HCT116 (cell line): ENCODE results near the gene PDE9A. TPM values are rescaled to one million over a fixed set of nuclear protein-coding genes. Genes with fewer than 3 reads are reported as not detected.

Source experiments
- ATAC-seq: fragments of 200-7000 bp; cut with Tn5 transposase; 2 replicates; pipeline ENCODE4 v1.9.1; 2020; ENCODE audit warnings: mild to moderate bottlenecking, moderate library complexity
- BruUV-seq: library from RNA; stranded (reverse); fragments of 400-500 nt; replicated peaks from 2 replicates; lab custom pipeline; 2021; lab: Mats Ljungman, UMichigan
- CTCF ChIA-PET: fragments of 300-600 bp; sonication (Branson Sonifier 250); formaldehyde crosslinking; loops from one replicate; lab custom pipeline; 2021; ENCODE audit warnings: antibody characterized with exemption; lab: Charles Lee
- POLR2A ChIA-PET: fragments of 300-600, 350-600 bp; sonication (Branson Sonifier 250); formaldehyde crosslinking; loops from one replicate; lab custom pipeline; 2021; ENCODE audit warnings: antibody characterized with exemption; lab: Charles Lee
- RAD21 ChIA-PET, 2 experiments: fragments of 300-600 bp; sonication (Branson Sonifier 250); formaldehyde crosslinking; loops; one replicate each; lab custom pipeline; 2023; ENCODE audit warnings: low total read pairs in 2 of 2; ENCODE audit not compliant: uncharacterized antibody in 2 of 2, unreplicated experiment in 2 of 2, low non-redundant PET in 1 of 2; lab: Charles Lee
- DNase-seq: peaks from one replicate; pipeline ENCODE4 v3.0.0-alpha.2; 2010; ENCODE audit warnings: low read depth, low spot score
- H2AFZ ChIP-seq: fragments of 200-600 bp; shearing (Covaris generic), sonication (generic); 2 replicates; pipeline ENCODE4 v1.6.1; 2017; ENCODE audit warnings: low read depth, mixed run types, mixed read lengths, antibody characterized with exemption, low read length; ENCODE audit not compliant: poor library complexity, severe bottlenecking
- H3K27ac ChIP-seq: 2 replicates; pipeline ENCODE4 v1.5.1; 2012; ENCODE audit warnings: low read depth, low read length
- H3K27me3 ChIP-seq: fragments of 200-600 bp; sonication (generic); 2 replicates; pipeline ENCODE4 v1.6.1; 2016; ENCODE audit warnings: mixed run types, low read length, mixed read lengths; ENCODE audit not compliant: insufficient read depth
- H3K36me3 ChIP-seq, 2 experiments: fragments of 200-500 bp in 1 of 2; fragments of 200-600 bp in 1 of 2; sonication (Bioruptor generic) in 1 of 2; sonication (generic) in 1 of 2; 2 replicates each; pipeline versions ENCODE4 v1.5.1 to v1.6.1; 2014 to 2016; ENCODE audit warnings: low read length in 2 of 2, inconsistent platforms in 1 of 2, mixed read lengths in 1 of 2, mixed run types in 1 of 2; ENCODE audit not compliant: insufficient read depth in 2 of 2, control insufficient read depth in 1 of 2
- H3K4me1 ChIP-seq, 2 experiments: fragments of 200-600 bp in 1 of 2; sonication (generic) in 1 of 2; 2 replicates each; pipeline versions ENCODE4 v1.5.1 to v1.6.1; 2012 to 2017; ENCODE audit warnings: low read length in 2 of 2, inconsistent platforms in 1 of 2, mild to moderate bottlenecking in 1 of 2, mixed read lengths in 1 of 2, mixed run types in 1 of 2, moderate library complexity in 1 of 2; ENCODE audit not compliant: insufficient read depth in 2 of 2, control insufficient read depth in 1 of 2
- H3K4me2 ChIP-seq: fragments of 200-600 bp; sonication (generic); 2 replicates; pipeline ENCODE4 v1.6.1; 2017; ENCODE audit warnings: mixed run types, low read length, mixed read lengths
- H3K4me3 ChIP-seq, 2 experiments: fragments of 200-600 bp in 1 of 2; sonication (generic) in 1 of 2; replicated peaks in 1 of 2; 2 replicates each; pipeline ENCODE4 v1.5.1; 2011 to 2016; ENCODE audit warnings: low read length in 2 of 2, control low read depth in 1 of 2, low read depth in 1 of 2, mild to moderate bottlenecking in 1 of 2, mixed read lengths in 1 of 2, mixed run types in 1 of 2
- H3K79me2 ChIP-seq: fragments of 200-600 bp; sonication (generic); 2 replicates; pipeline ENCODE4 v1.6.1; 2017; ENCODE audit warnings: mild to moderate bottlenecking, mixed run types, low read length, moderate library complexity, mixed read lengths; ENCODE audit not compliant: insufficient read depth
- H3K9ac ChIP-seq: fragments of 200-600 bp; sonication (generic); 2 replicates; pipeline ENCODE4 v1.6.1; 2016; ENCODE audit warnings: low read length, mixed read lengths
- H3K9me2 ChIP-seq: fragments of 200-600 bp; sonication (generic), shearing (Covaris generic); 2 replicates; pipeline ENCODE4 v1.6.1; 2017; ENCODE audit warnings: mixed run types, mild to moderate bottlenecking, moderate library complexity; ENCODE audit not compliant: insufficient read depth
- H3K9me3 ChIP-seq, 2 experiments: fragments of 200-500 bp in 1 of 2; fragments of 200-600 bp in 1 of 2; sonication (Bioruptor generic) in 1 of 2; sonication (generic) in 1 of 2; 2 replicates each; pipeline ENCODE4 v1.6.1; 2014 to 2017; ENCODE audit warnings: low read length in 2 of 2, mixed read lengths in 2 of 2, inconsistent platforms in 1 of 2, low read depth in 1 of 2, mild to moderate bottlenecking in 1 of 2, mixed run types in 1 of 2, moderate library complexity in 1 of 2; ENCODE audit not compliant: control insufficient read depth in 1 of 2, insufficient read depth in 1 of 2
- H4K20me1 ChIP-seq: fragments of 200-600 bp; sonication (generic), shearing (Covaris generic); 2 replicates; pipeline ENCODE4 v1.6.1; 2017; ENCODE audit warnings: mixed run types, mild to moderate bottlenecking, moderate library complexity; ENCODE audit not compliant: insufficient read depth
- CEBPB ChIP-seq: IDR thresholded peaks from 2 replicates; pipeline ENCODE4 v1.6.1; 2012; ENCODE audit warnings: low read depth
- EGR1 ChIP-seq: IDR thresholded peaks from 2 replicates; pipeline ENCODE4 v1.6.1; 2012; ENCODE audit warnings: low read depth
- ELF1 ChIP-seq: IDR thresholded peaks from 2 replicates; pipeline ENCODE4 v1.6.1; 2012; ENCODE audit warnings: low read depth, borderline replicate concordance
- EZH2 ChIP-seq: fragments of 200-600 bp; sonication (generic); IDR thresholded peaks from 2 replicates; pipeline ENCODE4 v1.6.1; 2017; ENCODE audit warnings: antibody characterized with exemption, mixed run types
- FOSL1 ChIP-seq: IDR thresholded peaks from 2 replicates; pipeline ENCODE4 v1.6.1; 2012; ENCODE audit warnings: low read depth
- JUND ChIP-seq: IDR thresholded peaks from 2 replicates; pipeline ENCODE4 v1.6.1; 2012
- POLR2A ChIP-seq: IDR thresholded peaks from 2 replicates; pipeline ENCODE4 v1.7.0; 2011; ENCODE audit warnings: borderline replicate concordance; ENCODE audit not compliant: insufficient read depth, insufficient read length; ENCODE audit errors: extremely low read depth
- RAD21 ChIP-seq: IDR thresholded peaks from 2 replicates; pipeline ENCODE4 v1.6.1; 2012; ENCODE audit warnings: low read depth, mild to moderate bottlenecking
- SIN3A ChIP-seq: IDR thresholded peaks from 2 replicates; pipeline ENCODE4 v1.6.1; 2012; ENCODE audit warnings: low read depth
- SP1 ChIP-seq: IDR thresholded peaks from 2 replicates; pipeline ENCODE4 v1.6.1; 2012; ENCODE audit warnings: low read depth
- TCF7L2 ChIP-seq: IDR thresholded peaks from 2 replicates; pipeline ENCODE4 v1.7.0; 2011; ENCODE audit warnings: borderline replicate concordance, inconsistent platforms; ENCODE audit not compliant: insufficient read depth, insufficient read length; ENCODE audit errors: extremely low read depth
- intact Hi-C: fragments of 100-400 bp; cut with micrococcal nuclease; formaldehyde crosslinking; loops from 2 replicates; pipeline ENCODE4 v1.10.0; 2022
- total RNA-seq: library from RNA; stranded (reverse); gene quantifications from one replicate; pipeline ENCODE4 v1.2.1, GENCODE V29; 2021; ENCODE audit not compliant: unreplicated experiment
- TF ChIP-seq, protein P1 (sequence below), 3 experiments: fragments of 200-600 bp in 1 of 3; sonication (generic) in 1 of 3; IDR thresholded peaks in 2 of 3; conservative IDR thresholded peaks in 1 of 3; 2 replicates each; pipeline ENCODE4 v1.5.1; 2012 to 2017; ENCODE audit warnings: low read depth in 2 of 3, low read length in 2 of 3, antibody characterized with exemption in 1 of 3, borderline replicate concordance in 1 of 3, control low read depth in 1 of 3, mild to moderate bottlenecking in 1 of 3, mixed read lengths in 1 of 3, mixed run types in 1 of 3, moderate library complexity in 1 of 3; ENCODE audit not compliant: insufficient read depth in 1 of 3
- TF ChIP-seq, protein P2 (sequence below): IDR thresholded peaks from 2 replicates; pipeline ENCODE4 v1.6.1; 2012
- TF ChIP-seq, protein P3 (sequence below): IDR thresholded peaks from 2 replicates; pipeline ENCODE4 v1.6.1; 2011; ENCODE audit warnings: mild to moderate bottlenecking, low read length, moderate library complexity; ENCODE audit not compliant: insufficient replicate concordance; ENCODE audit errors: extremely low read depth

Gene PDE9A
- total RNA-seq, 1 experiment from 2014 or later: 31.4 TPM

DNA sequence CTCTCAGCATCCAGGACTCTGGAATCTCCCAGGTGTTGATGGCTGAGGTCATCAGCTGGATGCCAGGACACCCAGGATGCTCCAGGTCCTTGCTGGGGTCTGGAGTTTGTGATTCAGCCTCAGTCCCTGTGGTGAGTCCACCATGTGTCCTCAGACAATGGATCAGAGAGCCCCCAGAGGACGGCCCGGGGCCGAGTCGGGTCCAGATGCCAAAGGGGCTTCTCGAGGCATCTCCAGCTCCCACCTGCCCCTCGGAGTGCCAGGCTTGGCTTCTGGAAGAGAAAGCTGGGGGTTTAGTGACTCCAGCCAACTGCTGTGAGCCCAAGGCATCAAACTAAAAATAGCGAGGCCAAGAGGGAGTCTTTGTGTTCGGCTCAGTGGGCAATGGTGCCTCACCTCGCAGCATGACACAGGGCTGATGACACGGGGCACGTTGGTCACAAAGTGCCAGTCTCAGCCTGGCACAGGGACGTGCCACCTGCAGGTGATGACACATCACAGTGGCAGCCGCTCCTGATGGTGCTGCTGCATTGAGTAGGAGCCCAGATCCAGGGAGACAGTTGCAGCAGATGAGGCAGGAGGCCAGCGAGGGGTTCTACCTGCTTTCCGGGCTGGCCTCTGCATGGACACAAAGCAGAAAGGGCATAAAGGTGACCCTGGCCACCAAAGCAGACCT, 10.6 kb downstream of the PDE9A start:
- no peaks in the 10 kb centered on the region for H3K27me3 ChIP-seq
- no peaks in the 10 kb centered on the region for H3K36me3 ChIP-seq
- no TSS peak for BruUV-seq
- DNase-seq: no peak
- ChIA-PET POLR2A (no interaction called here), RAD21 (no interaction called here), CTCF (no interaction called here)
- no peak overlapping the region; the same call in 1 of the 2 replicates for H3K4me2 ChIP-seq
- no peaks in the 10 kb centered on the region for H4K20me1 ChIP-seq
- H3K4me3 ChIP-seq: no peak overlapping the region
- no peaks in the 10 kb centered on the region for H3K9me3 ChIP-seq
- no peak overlapping the region for H2AFZ ChIP-seq
- no peak overlapping the region for H3K9ac ChIP-seq
- no peaks in the 10 kb centered on the region for H3K9me2 ChIP-seq
- ATAC-seq: no peak
- TF ChIP-seq, protein P1, sequence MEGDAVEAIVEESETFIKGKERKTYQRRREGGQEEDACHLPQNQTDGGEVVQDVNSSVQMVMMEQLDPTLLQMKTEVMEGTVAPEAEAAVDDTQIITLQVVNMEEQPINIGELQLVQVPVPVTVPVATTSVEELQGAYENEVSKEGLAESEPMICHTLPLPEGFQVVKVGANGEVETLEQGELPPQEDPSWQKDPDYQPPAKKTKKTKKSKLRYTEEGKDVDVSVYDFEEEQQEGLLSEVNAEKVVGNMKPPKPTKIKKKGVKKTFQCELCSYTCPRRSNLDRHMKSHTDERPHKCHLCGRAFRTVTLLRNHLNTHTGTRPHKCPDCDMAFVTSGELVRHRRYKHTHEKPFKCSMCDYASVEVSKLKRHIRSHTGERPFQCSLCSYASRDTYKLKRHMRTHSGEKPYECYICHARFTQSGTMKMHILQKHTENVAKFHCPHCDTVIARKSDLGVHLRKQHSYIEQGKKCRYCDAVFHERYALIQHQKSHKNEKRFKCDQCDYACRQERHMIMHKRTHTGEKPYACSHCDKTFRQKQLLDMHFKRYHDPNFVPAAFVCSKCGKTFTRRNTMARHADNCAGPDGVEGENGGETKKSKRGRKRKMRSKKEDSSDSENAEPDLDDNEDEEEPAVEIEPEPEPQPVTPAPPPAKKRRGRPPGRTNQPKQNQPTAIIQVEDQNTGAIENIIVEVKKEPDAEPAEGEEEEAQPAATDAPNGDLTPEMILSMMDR (IDR thresholded peaks at IDR 0.05 in 2 of 3, conservative IDR thresholded peaks at IDR 0.05 in 1 of 3; ENCODE audit: borderline replicate concordance in 1 of 3, insufficient read depth in 1 of 3, low read depth in 2 of 3, low read length in 2 of 3): no peak
- no peak for TF ChIP-seq POLR2A
- TF ChIP-seq EZH2: no peak
- no peak for TF ChIP-seq SIN3A
- no peak for TF ChIP-seq SP1
- TF ChIP-seq FOSL1: no peak
- H3K79me2 ChIP-seq: no peaks in the 10 kb centered on the region; the same call in 1 of the 2 replicates
- H3K27ac ChIP-seq: no peak overlapping the region
- intact Hi-C loops: no loop called here
- H3K4me1 ChIP-seq: peaks cover 25 to 28% of the 10 kb centered on the region in 2 experiments; a peak in 3 of 4 replicates

DNA sequence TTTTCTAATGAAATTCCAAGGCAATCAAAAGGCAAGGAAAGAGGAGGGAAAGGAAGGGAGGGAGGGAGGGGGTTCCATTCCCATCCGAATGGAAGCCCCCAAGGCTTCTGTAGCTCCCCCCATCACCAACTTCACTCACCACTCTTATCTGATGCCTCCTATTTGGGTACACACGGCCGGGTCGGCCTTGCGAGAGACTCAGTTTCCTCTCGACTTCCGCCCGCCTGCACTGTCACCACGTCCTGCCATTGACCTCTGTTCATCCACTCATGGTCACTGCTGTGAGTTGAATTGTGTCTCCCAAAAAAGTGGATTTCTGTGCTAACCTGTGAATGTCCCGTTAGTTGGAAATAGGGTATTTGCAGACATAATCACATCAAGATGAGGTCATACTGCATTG, 11.2 kb downstream of the PDE9A start:
- BruUV-seq: no TSS peak
- intact Hi-C loops: no loop called here
- POLR2A ChIA-PET: no interaction called here
- Histone ChIP-seq H3K27ac (no peak overlapping the region), H3K4me3 (no peak overlapping the region), H3K36me3 (no peaks in the 10 kb centered on the region), H3K4me2 (no peak overlapping the region), H2AFZ (no peak overlapping the region), H3K9me2 (no peaks in the 10 kb centered on the region), H3K79me2 (no peaks in the 10 kb centered on the region; the same call in 1 of the 2 replicates), H3K4me1 (peaks cover 25 to 28% of the 10 kb centered on the region in 2 experiments; a peak in 3 of 4 replicates), H3K27me3 (no peaks in the 10 kb centered on the region), H3K9me3 (no peaks in the 10 kb centered on the region), H4K20me1 (no peaks in the 10 kb centered on the region), H3K9ac (no peak overlapping the region)
- RAD21 ChIA-PET: no interaction called here
- CTCF ChIA-PET: no interaction called here
- DNase-seq (no peak), ATAC-seq (no peak)
- TF ChIP-seq FOSL1: no peak
- TF ChIP-seq, protein P2, sequence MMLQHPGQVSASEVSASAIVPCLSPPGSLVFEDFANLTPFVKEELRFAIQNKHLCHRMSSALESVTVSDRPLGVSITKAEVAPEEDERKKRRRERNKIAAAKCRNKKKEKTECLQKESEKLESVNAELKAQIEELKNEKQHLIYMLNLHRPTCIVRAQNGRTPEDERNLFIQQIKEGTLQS: no peak
- no peak for TF ChIP-seq TCF7L2
- no peak for TF ChIP-seq RAD21
- no peak for TF ChIP-seq JUND
- no peak for TF ChIP-seq ELF1
- TF ChIP-seq EGR1: no peak
- TF ChIP-seq, protein P3, sequence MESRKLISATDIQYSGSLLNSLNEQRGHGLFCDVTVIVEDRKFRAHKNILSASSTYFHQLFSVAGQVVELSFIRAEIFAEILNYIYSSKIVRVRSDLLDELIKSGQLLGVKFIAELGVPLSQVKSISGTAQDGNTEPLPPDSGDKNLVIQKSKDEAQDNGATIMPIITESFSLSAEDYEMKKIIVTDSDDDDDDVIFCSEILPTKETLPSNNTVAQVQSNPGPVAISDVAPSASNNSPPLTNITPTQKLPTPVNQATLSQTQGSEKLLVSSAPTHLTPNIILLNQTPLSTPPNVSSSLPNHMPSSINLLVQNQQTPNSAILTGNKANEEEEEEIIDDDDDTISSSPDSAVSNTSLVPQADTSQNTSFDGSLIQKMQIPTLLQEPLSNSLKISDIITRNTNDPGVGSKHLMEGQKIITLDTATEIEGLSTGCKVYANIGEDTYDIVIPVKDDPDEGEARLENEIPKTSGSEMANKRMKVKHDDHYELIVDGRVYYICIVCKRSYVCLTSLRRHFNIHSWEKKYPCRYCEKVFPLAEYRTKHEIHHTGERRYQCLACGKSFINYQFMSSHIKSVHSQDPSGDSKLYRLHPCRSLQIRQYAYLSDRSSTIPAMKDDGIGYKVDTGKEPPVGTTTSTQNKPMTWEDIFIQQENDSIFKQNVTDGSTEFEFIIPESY: no peak
- no peak for TF ChIP-seq CEBPB
